KOPT-K1 (cell line): ENCODE results near the gene GAB1.

ENCODE experiments used
- H3K27ac ChIP-seq: fragments of 200-600 bp; sonication (generic); 2 replicates; pipeline ENCODE4 v1.5.1; 2016; ENCODE audit warnings: antibody characterized with exemption, mild to moderate bottlenecking, low read depth, low read length; ENCODE audit not compliant: poor library complexity, severe bottlenecking
- H3K36me3 ChIP-seq: fragments of 200-600 bp; sonication (generic); 2 replicates; pipeline ENCODE4 v1.5.1; 2017; ENCODE audit warnings: antibody characterized with exemption, mild to moderate bottlenecking, low read length, moderate library complexity; ENCODE audit not compliant: insufficient read depth
- H3K9me3 ChIP-seq: fragments of 200-600 bp; sonication (generic); 2 replicates; pipeline ENCODE4 v1.5.1; 2017; ENCODE audit warnings: antibody characterized with exemption, low read length, mild to moderate bottlenecking; ENCODE audit not compliant: insufficient read depth, poor library complexity, severe bottlenecking

Gene GAB1

DNA sequence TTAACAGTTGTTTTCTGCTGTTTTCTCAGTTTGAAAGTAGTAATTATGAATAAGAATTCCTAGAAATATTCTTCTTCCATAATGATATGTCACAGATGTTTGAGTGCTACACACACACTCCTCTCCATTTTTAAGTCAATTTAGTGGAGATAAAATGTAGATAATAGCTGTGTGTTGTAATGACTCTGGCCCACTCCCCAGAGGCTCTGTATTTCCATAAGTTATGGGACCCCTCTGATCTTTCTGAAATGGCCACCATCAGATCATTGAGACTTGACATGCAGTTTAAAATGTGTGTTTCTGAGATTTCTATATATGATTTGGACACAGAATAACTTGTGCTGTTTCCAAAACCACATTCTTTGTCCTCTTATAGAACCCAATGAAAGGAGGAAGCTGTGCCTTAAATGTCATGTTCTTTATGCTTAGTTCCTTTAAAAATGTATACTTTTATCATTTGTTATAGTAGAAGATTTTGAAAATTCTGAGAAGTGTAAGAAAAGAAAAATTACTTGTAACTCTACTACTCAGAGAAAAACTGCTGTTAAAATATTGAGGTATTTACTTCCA is 46.4 kb downstream of the GAB1 start:
- H3K36me3 ChIP-seq: no peaks in the 10 kb centered on the region
- no peak overlapping the region for H3K27ac ChIP-seq
- H3K9me3 ChIP-seq: no peaks in the 10 kb centered on the region

GRCh38 chr4:143384381-143384994 is 47.8 kb downstream of the GAB1 start:
- H3K36me3 ChIP-seq: no peaks in the 10 kb centered on the region
- H3K27ac ChIP-seq: no peak overlapping the region
- no peaks in the 10 kb centered on the region for H3K9me3 ChIP-seq

DNA sequence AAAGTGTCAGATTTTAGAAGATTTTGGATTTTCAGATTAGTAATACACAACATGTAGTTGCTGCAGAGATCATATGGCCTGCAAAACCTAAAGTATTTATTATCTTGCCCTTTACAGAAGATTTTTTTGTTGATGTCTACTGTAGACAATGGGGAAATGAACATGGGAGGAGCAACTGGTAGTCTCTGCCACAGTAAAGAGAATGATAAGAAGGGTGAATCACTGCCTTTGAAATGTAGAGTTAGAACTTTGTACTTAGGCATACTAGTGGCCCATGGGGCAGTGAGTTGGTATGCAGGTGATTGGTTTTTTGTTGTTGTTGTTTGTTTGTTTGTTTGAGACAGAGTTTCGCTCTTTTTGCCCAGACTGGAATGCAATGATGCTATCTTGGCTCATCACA is 50.1 kb downstream of the GAB1 start:
- Histone ChIP-seq H3K9me3 (no peaks in the 10 kb centered on the region), H3K27ac (no peak overlapping the region), H3K36me3 (no peaks in the 10 kb centered on the region)

DNA sequence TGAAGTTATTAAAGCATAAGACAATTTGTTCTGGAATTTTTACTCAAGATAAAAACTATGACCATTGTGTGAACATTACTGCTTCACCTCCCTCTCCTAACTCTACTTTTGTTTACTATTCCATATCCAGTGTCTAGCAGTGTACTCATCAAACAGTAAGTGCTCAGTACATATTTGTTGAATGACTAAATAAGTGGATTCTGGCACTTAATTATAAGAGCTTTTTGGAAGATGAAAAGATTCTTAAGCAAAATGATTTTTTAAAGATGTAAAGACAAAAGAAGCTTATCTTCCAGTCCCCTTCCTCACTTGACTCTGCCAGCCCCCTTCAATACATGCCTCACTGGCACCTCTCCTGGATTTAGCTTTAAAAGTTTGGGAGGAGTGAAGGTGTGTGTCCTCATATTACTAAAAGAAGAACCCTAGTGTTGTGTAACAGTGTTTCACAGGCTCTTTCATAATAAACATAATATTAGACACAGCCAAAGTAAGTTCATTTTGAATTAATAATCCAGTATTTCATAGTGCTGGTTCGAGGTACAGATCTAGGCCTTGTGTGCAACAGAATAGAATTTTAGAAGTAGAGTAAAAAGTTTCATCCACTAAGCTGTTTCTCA is 53.0 kb downstream of the GAB1 start:
- no peaks in the 10 kb centered on the region for H3K36me3 ChIP-seq
- H3K9me3 ChIP-seq: no peaks in the 10 kb centered on the region
- no peak overlapping the region for H3K27ac ChIP-seq

GRCh38 chr4:143390764-143391163 is 54.1 kb downstream of the GAB1 start:
- H3K36me3 ChIP-seq: no peaks in the 10 kb centered on the region
- H3K9me3 ChIP-seq: no peaks in the 10 kb centered on the region
- no peak overlapping the region for H3K27ac ChIP-seq

DNA sequence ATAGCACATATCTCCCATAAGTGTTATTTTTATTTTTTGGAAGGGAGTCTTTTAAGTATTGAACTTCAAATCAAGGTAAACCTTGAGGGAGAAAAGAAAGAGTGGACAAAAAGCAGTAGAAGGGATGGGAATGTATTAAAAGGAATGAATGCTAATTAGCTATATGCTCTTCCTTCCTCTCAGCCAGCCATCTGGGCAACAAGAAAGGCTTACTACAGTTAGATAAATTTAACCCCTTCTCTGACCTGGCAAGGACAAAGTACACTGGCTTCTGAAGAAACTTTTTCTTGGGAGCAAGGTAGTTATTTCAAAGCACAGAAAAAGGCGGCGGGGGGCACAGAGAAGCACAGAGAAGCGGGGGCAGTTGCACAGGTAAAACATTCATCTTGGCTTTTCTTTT is 54.6 kb downstream of the GAB1 start:
- no peak overlapping the region for H3K27ac ChIP-seq
- H3K36me3 ChIP-seq: no peaks in the 10 kb centered on the region
- H3K9me3 ChIP-seq: no peaks in the 10 kb centered on the region

GRCh38 chr4:143391895-143392294 is 55.2 kb downstream of the GAB1 start:
- no peak overlapping the region for H3K27ac ChIP-seq
- no peaks in the 10 kb centered on the region for H3K9me3 ChIP-seq

GRCh38 chr4:143393195-143393594 is 56.5 kb downstream of the GAB1 start:
- no peaks in the 10 kb centered on the region for H3K36me3 ChIP-seq
- H3K27ac ChIP-seq: no peak overlapping the region
- no peaks in the 10 kb centered on the region for H3K9me3 ChIP-seq

More at GRCh38 chr4:143391895-143392294, 55.2 kb downstream of the GAB1 start:
- H3K36me3 ChIP-seq: no peaks in the 10 kb centered on the region

- Histone ChIP-seq H3K36me3 (no peaks in the 10 kb centered on the region), H3K27ac (no peak overlapping the region), H3K9me3 (no peaks in the 10 kb centered on the region)
Measured at GRCh38 chr4:143394739-143395453, 58.2 kb downstream of the GAB1 start.

DNA sequence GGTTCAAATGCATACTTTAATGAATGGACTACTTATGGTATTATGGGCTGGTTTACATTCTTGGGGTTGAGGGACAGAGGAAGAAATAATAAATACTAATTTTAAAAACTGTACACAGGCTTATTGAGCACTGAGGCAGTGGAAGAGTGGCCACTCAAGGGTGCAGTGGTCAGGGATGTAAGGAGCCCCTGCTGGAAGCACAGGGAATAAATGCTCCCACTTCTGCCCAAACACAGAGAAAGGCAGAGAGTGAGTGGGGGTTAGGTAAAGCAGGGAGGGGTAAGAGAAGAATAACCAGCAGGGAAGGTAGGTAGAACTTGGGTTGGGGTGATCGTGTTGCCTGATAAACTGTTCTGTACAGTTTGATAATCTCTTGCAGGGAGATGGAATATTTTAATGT is 60.0 kb downstream of the GAB1 start:
- no peaks in the 10 kb centered on the region for H3K36me3 ChIP-seq
- no peak overlapping the region for H3K27ac ChIP-seq
- H3K9me3 ChIP-seq: no peaks in the 10 kb centered on the region

- no peaks in the 10 kb centered on the region for H3K9me3 ChIP-seq
- H3K27ac ChIP-seq: no peak overlapping the region
- H3K36me3 ChIP-seq: no peaks in the 10 kb centered on the region
Measured at GRCh38 chr4:143397335-143397734, 60.7 kb downstream of the GAB1 start.

- H3K27ac ChIP-seq: no peak overlapping the region
- no peaks in the 10 kb centered on the region for H3K36me3 ChIP-seq
- H3K9me3 ChIP-seq: no peaks in the 10 kb centered on the region
Measured at GRCh38 chr4:143397887-143398286, 61.2 kb downstream of the GAB1 start.

GRCh38 chr4:143399113-143399949 is 62.7 kb downstream of the GAB1 start:
- no peaks in the 10 kb centered on the region for H3K36me3 ChIP-seq
- H3K9me3 ChIP-seq: no peaks in the 10 kb centered on the region
- no peak overlapping the region for H3K27ac ChIP-seq

- Histone ChIP-seq H3K27ac (no peak overlapping the region), H3K9me3 (no peaks in the 10 kb centered on the region), H3K36me3 (no peaks in the 10 kb centered on the region)
Measured at GRCh38 chr4:143400082-143400481, 63.4 kb downstream of the GAB1 start.
